ENCODE results near the gene PRR3.
"Not testable (repeated sequence)": the region's sequence is repeated elsewhere in the genome, so short reads cannot be mapped to it uniquely, and the experiment has no call there.

PRR3 gene

GRCh38 chr6:30520522-30520921, 36.6 kb upstream of the PRR3 start:
- Histone ChIP-seq H3K4me1 (ENCODE audit: control insufficient read depth in 1 of 2, insufficient read depth in 2 of 2, low read length in 2 of 2) (peaks cover 8 to 9% of the 10 kb centered on the region in 2 experiments), H4K91ac (ENCODE audit: low read depth, low read length) (no peak overlapping the region), H3K14ac (ENCODE audit: low read length) (peak overlapping the region; percentile 53), H3K18ac (ENCODE audit: low read length) (peak overlapping the region; percentile 72), H3K23ac (ENCODE audit: low read length) (no peak overlapping the region), H3K27me3 (ENCODE audit: insufficient read depth, low read length) (no peaks in the 10 kb centered on the region), H3K4me3 (ENCODE audit: low read depth, low read length) (no peak overlapping the region), H3K9me3 (ENCODE audit: insufficient read depth, low read depth, low read length) (peaks cover 5% of the 10 kb centered on the region), H2BK5ac (ENCODE audit: low read depth, low read length, poor library complexity) (peak overlapping the region; percentile 46), H3K79me1 (ENCODE audit: low read length) (peaks cover 8% of the 10 kb centered on the region), H3K27ac (ENCODE audit: low read depth, low read length) (peak overlapping the region; percentile 84), H2AK5ac (ENCODE audit: low read length) (no peak overlapping the region), H4K8ac (ENCODE audit: low read depth, low read length) (peak overlapping the region; percentile 52), H2AFZ (ENCODE audit: insufficient read depth, low read length, poor library complexity) (no peak overlapping the region), H3K79me2 (ENCODE audit: control insufficient read depth, insufficient read depth, low read length, poor library complexity) (no peaks in the 10 kb centered on the region), H2BK12ac (ENCODE audit: low read length) (peak overlapping the region; percentile 24), H2BK120ac (ENCODE audit: insufficient read depth, low read length, poor library complexity) (peak overlapping the region; percentile 38), H4K12ac (ENCODE audit: low read depth, low read length) (no peak overlapping the region), H3K36me3 (ENCODE audit: control insufficient read depth in 1 of 2, insufficient read depth in 2 of 2, low read length in 2 of 2) (no peaks in the 10 kb centered on the region), H3K4ac (ENCODE audit: low read depth, low read length) (no peak overlapping the region), H3K9ac (ENCODE audit: low read length) (no peak overlapping the region), H3K4me2 (ENCODE audit: low read length) (peak overlapping the region; percentile 15)
- WGBS (ENCODE audit: extremely low coverage, insufficient coverage, insufficient read length): no CpG with 5 or more reads among the region's 6 CpGs
- peak in 1 of 2 donors; percentile 56 for DNase-seq

GRCh38 chr6:30521082-30521481, 36.0 kb upstream of the PRR3 start:
- H4K91ac ChIP-seq (ENCODE audit: low read depth, low read length); H3K79me2 ChIP-seq (ENCODE audit: control insufficient read depth, insufficient read depth, low read length, poor library complexity); H3K4me3 ChIP-seq (ENCODE audit: low read depth, low read length); H2AK5ac ChIP-seq (ENCODE audit: low read length); H3K14ac ChIP-seq (ENCODE audit: low read length); H3K4me1 ChIP-seq (ENCODE audit: control insufficient read depth in 1 of 2, insufficient read depth in 2 of 2, low read length in 2 of 2); H3K23ac ChIP-seq (ENCODE audit: low read length); H3K79me1 ChIP-seq (ENCODE audit: low read length); H2AFZ ChIP-seq (ENCODE audit: insufficient read depth, low read length, poor library complexity); DNase-seq; H3K18ac ChIP-seq (ENCODE audit: low read length); H3K9ac ChIP-seq (ENCODE audit: low read length); H3K36me3 ChIP-seq (ENCODE audit: control insufficient read depth in 1 of 2, insufficient read depth in 2 of 2, low read length in 2 of 2); H4K8ac ChIP-seq (ENCODE audit: low read depth, low read length); H3K27me3 ChIP-seq (ENCODE audit: insufficient read depth, low read length); H2BK120ac ChIP-seq (ENCODE audit: insufficient read depth, low read length, poor library complexity); H3K4ac ChIP-seq (ENCODE audit: low read depth, low read length); H3K4me2 ChIP-seq (ENCODE audit: low read length); H3K9me3 ChIP-seq (ENCODE audit: insufficient read depth, low read depth, low read length); H2BK12ac ChIP-seq (ENCODE audit: low read length); H2BK5ac ChIP-seq (ENCODE audit: low read depth, low read length, poor library complexity); H4K12ac ChIP-seq (ENCODE audit: low read depth, low read length): not testable (repeated sequence)
- peak overlapping the region; percentile 76 for H3K27ac ChIP-seq (ENCODE audit: low read depth, low read length)
- no CpG with 5 or more reads among the region's 7 CpGs for WGBS (ENCODE audit: extremely low coverage, insufficient coverage, insufficient read length)

GRCh38 chr6:30521952-30522351, 35.1 kb upstream of the PRR3 start:
- H3K27me3 ChIP-seq (ENCODE audit: insufficient read depth, low read length); H3K4ac ChIP-seq (ENCODE audit: low read depth, low read length); H3K18ac ChIP-seq (ENCODE audit: low read length); H2AFZ ChIP-seq (ENCODE audit: insufficient read depth, low read length, poor library complexity); H3K36me3 ChIP-seq (ENCODE audit: control insufficient read depth in 1 of 2, insufficient read depth in 2 of 2, low read length in 2 of 2); H3K4me3 ChIP-seq (ENCODE audit: low read depth, low read length); H3K4me2 ChIP-seq (ENCODE audit: low read length); H3K79me1 ChIP-seq (ENCODE audit: low read length); H4K91ac ChIP-seq (ENCODE audit: low read depth, low read length); H2AK5ac ChIP-seq (ENCODE audit: low read length); H3K9ac ChIP-seq (ENCODE audit: low read length); H3K4me1 ChIP-seq (ENCODE audit: control insufficient read depth in 1 of 2, insufficient read depth in 2 of 2, low read length in 2 of 2); H3K23ac ChIP-seq (ENCODE audit: low read length); H4K8ac ChIP-seq (ENCODE audit: low read depth, low read length); DNase-seq; H3K79me2 ChIP-seq (ENCODE audit: control insufficient read depth, insufficient read depth, low read length, poor library complexity); H3K14ac ChIP-seq (ENCODE audit: low read length); H3K27ac ChIP-seq (ENCODE audit: low read depth, low read length); H3K9me3 ChIP-seq (ENCODE audit: insufficient read depth, low read depth, low read length); H2BK120ac ChIP-seq (ENCODE audit: insufficient read depth, low read length, poor library complexity); H2BK5ac ChIP-seq (ENCODE audit: low read depth, low read length, poor library complexity); H4K12ac ChIP-seq (ENCODE audit: low read depth, low read length); H2BK12ac ChIP-seq (ENCODE audit: low read length): not testable (repeated sequence)
- no CpG with 5 or more reads among the region's 5 CpGs for WGBS (ENCODE audit: extremely low coverage, insufficient coverage, insufficient read length)

- H3K18ac ChIP-seq (ENCODE audit: low read length); H3K23ac ChIP-seq (ENCODE audit: low read length); H3K4ac ChIP-seq (ENCODE audit: low read depth, low read length); H3K9ac ChIP-seq (ENCODE audit: low read length); H3K4me2 ChIP-seq (ENCODE audit: low read length); H3K14ac ChIP-seq (ENCODE audit: low read length); H3K79me2 ChIP-seq (ENCODE audit: control insufficient read depth, insufficient read depth, low read length, poor library complexity); H2AK5ac ChIP-seq (ENCODE audit: low read length); H3K4me1 ChIP-seq (ENCODE audit: control insufficient read depth in 1 of 2, insufficient read depth in 2 of 2, low read length in 2 of 2); H3K79me1 ChIP-seq (ENCODE audit: low read length); H2BK5ac ChIP-seq (ENCODE audit: low read depth, low read length, poor library complexity); H2AFZ ChIP-seq (ENCODE audit: insufficient read depth, low read length, poor library complexity); H3K4me3 ChIP-seq (ENCODE audit: low read depth, low read length); H2BK12ac ChIP-seq (ENCODE audit: low read length); H3K27ac ChIP-seq (ENCODE audit: low read depth, low read length); H3K9me3 ChIP-seq (ENCODE audit: insufficient read depth, low read depth, low read length); H3K36me3 ChIP-seq (ENCODE audit: control insufficient read depth in 1 of 2, insufficient read depth in 2 of 2, low read length in 2 of 2); H4K12ac ChIP-seq (ENCODE audit: low read depth, low read length); DNase-seq; H4K91ac ChIP-seq (ENCODE audit: low read depth, low read length); H4K8ac ChIP-seq (ENCODE audit: low read depth, low read length); H3K27me3 ChIP-seq (ENCODE audit: insufficient read depth, low read length); H2BK120ac ChIP-seq (ENCODE audit: insufficient read depth, low read length, poor library complexity): not testable (repeated sequence)
- WGBS (ENCODE audit: extremely low coverage, insufficient coverage, insufficient read length): no CpG with 5 or more reads among the region's 3 CpGs
Measured at GRCh38 chr6:30526444-30526843, 30.7 kb upstream of the PRR3 start.

Measured in trophoblast cell (in vitro differentiated cells and primary cell).